Neural cell (in vitro differentiated cells): ENCODE data around the gene ELMO1. TPM values are rescaled to one million over a fixed set of nuclear protein-coding genes. Genes with fewer than 3 reads are reported as not detected.

Source experiments
- H2AFZ ChIP-seq: fragments of 200-600, 300-800 bp; sonication (generic), shearing (Covaris generic); 2 replicates; pipeline ENCODE4 v1.6.0; 2014; ENCODE audit warnings: low read depth, mild to moderate bottlenecking, antibody characterized with exemption, low read length, moderate library complexity
- H3F3A ChIP-seq: fragments of 200-600 bp; shearing (Covaris generic); 2 replicates; pipeline ENCODE4 v1.6.1; 2016; ENCODE audit warnings: mild to moderate bottlenecking, moderate library complexity, mixed read lengths, antibody characterized with exemption, low read length; ENCODE audit not compliant: insufficient read depth, poor library complexity, severe bottlenecking
- H3K27ac ChIP-seq: fragments of 200-600, 300-800 bp; sonication (generic), shearing (Covaris generic); 2 replicates; pipeline ENCODE4 v1.5.1; 2014; ENCODE audit warnings: mild to moderate bottlenecking, low read length, moderate library complexity
- H3K27me3 ChIP-seq: fragments of 300-800, 200-600 bp; sonication (generic), shearing (Covaris generic); 2 replicates; pipeline ENCODE4 v1.6.0; 2014; ENCODE audit warnings: mild to moderate bottlenecking, low read depth, low read length, moderate library complexity; ENCODE audit not compliant: insufficient read depth
- H3K36me3 ChIP-seq: fragments of 300-800, 200-600 bp; sonication (generic), shearing (Covaris generic); 2 replicates; pipeline ENCODE4 v1.5.1; 2014; ENCODE audit warnings: mild to moderate bottlenecking, antibody characterized with exemption, low read length, moderate library complexity; ENCODE audit not compliant: insufficient read depth
- H3K4me2 ChIP-seq: fragments of 300-800, 200-600 bp; sonication (generic), shearing (Covaris generic); 2 replicates; pipeline ENCODE4 v1.6.0; 2014; ENCODE audit warnings: mild to moderate bottlenecking, low read length
- H3K4me3 ChIP-seq: fragments of 300-800, 200-600 bp; sonication (generic), shearing (Covaris generic); 2 replicates; pipeline ENCODE4 v1.5.1; 2014; ENCODE audit warnings: mild to moderate bottlenecking, low read length, moderate library complexity
- H3K79me2 ChIP-seq: fragments of 200-600 bp; shearing (Covaris generic); replicated peaks from 2 replicates; pipeline ENCODE4 v1.6.0; 2014; ENCODE audit warnings: mild to moderate bottlenecking, low read length, moderate library complexity; ENCODE audit not compliant: insufficient read depth
- H3K9ac ChIP-seq: fragments of 300-800, 200-600 bp; sonication (generic), shearing (Covaris generic); 2 replicates; pipeline ENCODE4 v1.6.1; 2016; ENCODE audit warnings: mild to moderate bottlenecking, low read length, mixed read lengths
- H3K9me2 ChIP-seq: fragments of 200-600 bp; shearing (Covaris generic); 2 replicates; pipeline ENCODE4 v1.6.1; 2016; ENCODE audit warnings: mild to moderate bottlenecking, low read length, mixed read lengths; ENCODE audit not compliant: insufficient read depth
- H3K9me3 ChIP-seq: fragments of 200-600, 300-800 bp; sonication (generic), shearing (Covaris generic); 2 replicates; pipeline ENCODE4 v1.6.1; 2016; ENCODE audit warnings: mild to moderate bottlenecking, mixed run types, low read length, moderate library complexity, mixed read lengths
- H4K20me1 ChIP-seq: fragments of 200-600 bp; shearing (Covaris generic); 2 replicates; pipeline ENCODE4 v1.6.1; 2016; ENCODE audit warnings: mild to moderate bottlenecking, mixed run types; ENCODE audit not compliant: insufficient read depth
- CTCF ChIP-seq: fragments of 450-650 bp; IDR thresholded peaks from 2 replicates; pipeline ENCODE4 v1.5.1; 2014; ENCODE audit warnings: antibody characterized with exemption, mild to moderate bottlenecking, moderate library complexity; ENCODE audit not compliant: poor library complexity, severe bottlenecking
- EP300 ChIP-seq: fragments of 450-650 bp; conservative IDR thresholded peaks from 2 replicates; pipeline ENCODE4 v1.6.1; 2014; ENCODE audit warnings: antibody characterized with exemption, mild to moderate bottlenecking, moderate library complexity; ENCODE audit not compliant: poor library complexity, severe bottlenecking
- EZH2 ChIP-seq: fragments of 200-600, 300-800 bp; shearing (Covaris generic), sonication (generic); IDR thresholded peaks from 2 replicates; pipeline ENCODE4 v1.6.1; 2014; ENCODE audit warnings: antibody characterized with exemption, low read length, borderline replicate concordance, mild to moderate bottlenecking; ENCODE audit not compliant: insufficient read depth, poor library complexity, severe bottlenecking
- MXI1 ChIP-seq: fragments of 450-650 bp; conservative IDR thresholded peaks from 2 replicates; pipeline ENCODE4 v1.6.1; 2014; ENCODE audit warnings: antibody characterized with exemption, mild to moderate bottlenecking; ENCODE audit not compliant: poor library complexity, severe bottlenecking
- POLR2AphosphoS5 ChIP-seq: IDR thresholded peaks from 2 replicates; pipeline ENCODE4 v1.6.1; 2012
- RAD21 ChIP-seq: fragments of 450-650 bp; conservative IDR thresholded peaks from 2 replicates; pipeline ENCODE4 v1.6.1; 2014; ENCODE audit warnings: antibody characterized with exemption, mild to moderate bottlenecking, moderate library complexity
- REST ChIP-seq: IDR thresholded peaks from 2 replicates; pipeline ENCODE4 v1.6.1; 2012; ENCODE audit warnings: borderline replicate concordance
- SMC3 ChIP-seq: fragments of 450-650 bp; conservative IDR thresholded peaks from 2 replicates; pipeline ENCODE4 v1.6.1; 2014; ENCODE audit warnings: antibody characterized with exemption, mild to moderate bottlenecking, moderate library complexity; ENCODE audit not compliant: poor library complexity
- TAF1 ChIP-seq: IDR thresholded peaks from 2 replicates; pipeline ENCODE4 v1.6.1; 2012; ENCODE audit warnings: low read depth
- polyA plus RNA-seq: library from polyadenylated mRNA; depleted of rRNA; stranded (reverse); fragments of >200 nt; gene quantifications from 2 replicates; pipeline ENCODE4 v1.2.3, GENCODE V29; 2014

The ELMO1 gene
- polyA plus RNA-seq, 1 donor from 2014 or later, result 12.2 TPM

GRCh38 chr7:37277513-37277912, 171.2 kb downstream of the ELMO1 start:
- H3K9me3 ChIP-seq, result no peaks in the 10 kb centered on the region
- no peak overlapping the region for H3K4me3 ChIP-seq
- no peak overlapping the region for H2AFZ ChIP-seq
- no peak overlapping the region for H3K9ac ChIP-seq
- no peaks in the 10 kb centered on the region for H3F3A ChIP-seq
- no peaks in the 10 kb centered on the region for H3K27me3 ChIP-seq
- no peaks in the 10 kb centered on the region for H3K79me2 ChIP-seq
- H3K27ac ChIP-seq, result no peak overlapping the region
- no peaks in the 10 kb centered on the region for H3K9me2 ChIP-seq
- TF ChIP-seq REST (no peak), EZH2 (no peak)
- H3K36me3 ChIP-seq, result no peaks in the 10 kb centered on the region
- H4K20me1 ChIP-seq, result no peaks in the 10 kb centered on the region
- no peak overlapping the region for H3K4me2 ChIP-seq

GRCh38 chr7:37275078-37275710, 173.5 kb downstream of the ELMO1 start:
- Histone ChIP-seq H4K20me1 (no peaks in the 10 kb centered on the region), H3K4me2 (no peak overlapping the region), H3K79me2 (no peaks in the 10 kb centered on the region), H3K9ac (no peak overlapping the region), H3K4me3 (no peak overlapping the region), H3F3A (no peaks in the 10 kb centered on the region), H3K36me3 (no peaks in the 10 kb centered on the region), H3K27ac (no peak overlapping the region), H2AFZ (no peak overlapping the region), H3K27me3 (no peaks in the 10 kb centered on the region), H3K9me3 (no peaks in the 10 kb centered on the region), H3K9me2 (no peaks in the 10 kb centered on the region)
- TF ChIP-seq CTCF (no peak), RAD21 (no peak), TAF1 (no peak), EZH2 (no peak), MXI1 (no peak), SMC3 (no peak), POLR2AphosphoS5 (no peak), REST (no peak), EP300 (no peak)
